ENCODE data around the gene SLC22A14. TPM values are rescaled to one million over a fixed set of nuclear protein-coding genes. Genes with fewer than 3 reads are reported as not detected.

Gene SLC22A14
- total RNA-seq, 1 experiment from 2014 or later = not detected

GRCh38 chr3:38314764-38315487 lies 32.8 kb downstream of the SLC22A14 start:
- H3K4ac ChIP-seq (ENCODE audit: low read depth, low read length) = no peak overlapping the region
- no peaks in the 10 kb centered on the region for H3K27me3 ChIP-seq (ENCODE audit: insufficient read depth, low read length)
- no peak overlapping the region for H3T11ph ChIP-seq (ENCODE audit: low read length)
- WGBS (ENCODE audit: extremely low coverage, insufficient read length, low lambda C conversion rate) = no CpG with 5 or more reads among the region's 5 CpGs
- no peak overlapping the region for H3K27ac ChIP-seq (ENCODE audit: insufficient read length, low read depth, low read length)
- no peak overlapping the region for H2BK12ac ChIP-seq (ENCODE audit: insufficient read length, low read depth, low read length)
- Mint-ChIP-seq H3K9me3 (no peaks in the 10 kb centered on the region), H3K27ac (no peak overlapping the region), H3K4me3 (no peak overlapping the region), H3K27me3 (ENCODE audit: low read depth) (peaks cover 3% of the 10 kb centered on the region), H3K36me3 (ENCODE audit: insufficient read depth in 1 of 3, low read depth in 3 of 3) (no peaks in the 10 kb centered on the region), H3K4me1 (peaks cover 0 to 10% of the 10 kb centered on the region in 2 experiments; a peak in 3 of 4 replicates)
- H3K9ac ChIP-seq (ENCODE audit: extremely low read depth, insufficient read length, low read length) = no peak overlapping the region
- no peak overlapping the region for H3K14ac ChIP-seq (ENCODE audit: insufficient read depth, low read length)
- H4K20me1 ChIP-seq (ENCODE audit: control insufficient read depth, insufficient read depth, insufficient read length) = no peaks in the 10 kb centered on the region
- H2AFZ ChIP-seq (ENCODE audit: low read length) = no peak overlapping the region
- no peak overlapping the region for H3K56ac ChIP-seq (ENCODE audit: insufficient read length, low read depth, low read length)
- no peak for TF ChIP-seq CTCF (conservative IDR thresholded peaks at IDR 0.05)
- no peaks in the 10 kb centered on the region for H3K4me1 ChIP-seq (ENCODE audit: insufficient read depth, low read length)
- H3K23me2 ChIP-seq (ENCODE audit: insufficient read length, low read depth, low read length, poor library complexity, severe bottlenecking) = no peaks in the 10 kb centered on the region
- H3K79me2 ChIP-seq (ENCODE audit: insufficient read depth, low read length) = no peaks in the 10 kb centered on the region
- no peak overlapping the region for H3K23ac ChIP-seq (ENCODE audit: insufficient read length, low read depth, low read length)
- no peak overlapping the region for H3K4me2 ChIP-seq (ENCODE audit: insufficient read depth, insufficient read length, low read length)
- H4K5ac ChIP-seq (ENCODE audit: insufficient read length, low read depth, low read length) = no peak overlapping the region
- H2BK20ac ChIP-seq (ENCODE audit: low read depth, low read length, poor library complexity, severe bottlenecking) = no peak overlapping the region
- H2BK120ac ChIP-seq (ENCODE audit: low read depth, low read length, poor library complexity, severe bottlenecking) = no peak overlapping the region
- no peak overlapping the region for H3K18ac ChIP-seq (ENCODE audit: insufficient read length, low read depth, low read length)
- no peak overlapping the region for H2AK5ac ChIP-seq (ENCODE audit: insufficient read length, low read length)
- DNase-seq = no peak
- no peak overlapping the region for H4K8ac ChIP-seq (replicated peaks; ENCODE audit: insufficient read length, low read depth, low read length)
- H2BK15ac ChIP-seq (ENCODE audit: low read depth, low read length) = no peak overlapping the region
- H3K9me3 ChIP-seq (ENCODE audit: control insufficient read depth, low read depth, low read length) = no peaks in the 10 kb centered on the region
- no peak overlapping the region for H4K91ac ChIP-seq (ENCODE audit: insufficient read length, low read depth, low read length)
- no peak overlapping the region for H2BK5ac ChIP-seq (ENCODE audit: insufficient read length, low read length)
- H3K79me1 ChIP-seq (ENCODE audit: insufficient read depth, low read depth, low read length, poor library complexity, severe bottlenecking) = no peaks in the 10 kb centered on the region

Data from H9 (cell line).